SIG-M5 treated with dmso at 0.1 percent for 504 hours (cell line): ENCODE results near the gene DYRK1A.
"Not testable (repeated sequence)": the region's sequence is repeated elsewhere in the genome, so short reads cannot be mapped to it uniquely, and the experiment has no call there.

Experiments
- DNase-seq: peaks from one replicate; lab custom pipeline; 2025; ENCODE audit not compliant: unreplicated experiment; lab: John Stamatoyannopoulos, UW

Gene DYRK1A

DNA sequence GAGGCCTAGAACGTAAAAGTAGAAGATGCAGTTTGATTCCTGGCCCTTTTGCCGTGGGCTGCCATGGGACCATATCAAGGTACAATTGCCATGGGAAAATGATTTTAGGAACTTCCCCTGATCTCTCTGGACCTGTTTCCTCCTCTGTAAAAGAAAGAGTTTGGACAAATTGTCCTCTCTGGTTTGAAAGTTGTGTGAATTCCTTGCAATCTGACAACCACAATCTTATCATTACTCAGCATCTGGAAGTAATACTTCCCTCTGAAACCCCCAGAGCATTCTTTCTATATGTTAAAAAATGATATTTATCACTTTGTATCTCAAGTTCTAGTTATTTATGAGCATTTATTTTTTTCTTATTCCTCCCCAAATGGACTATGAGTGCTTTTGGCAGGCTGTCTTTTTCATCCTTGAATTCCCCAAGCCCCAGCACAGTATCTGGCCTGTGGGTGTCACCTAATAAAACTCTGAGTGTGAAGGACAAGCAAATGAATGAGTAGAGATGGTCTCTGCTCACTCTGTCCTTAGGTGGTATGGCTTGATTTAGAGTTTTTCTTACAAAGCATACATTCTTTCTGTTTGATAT lies 181.1 kb downstream of the DYRK1A start:
- no peak for DNase-seq

GRCh38 chr21:37548521-37548981 lies 182.0 kb downstream of the DYRK1A start:
- DNase-seq = no peak

- DNase-seq = not testable (repeated sequence)
Measured at GRCh38 chr21:37549730-37550129, 183.2 kb downstream of the DYRK1A start.

- no peak for DNase-seq
Measured at GRCh38 chr21:37550157-37550556, 183.6 kb downstream of the DYRK1A start.

DNA sequence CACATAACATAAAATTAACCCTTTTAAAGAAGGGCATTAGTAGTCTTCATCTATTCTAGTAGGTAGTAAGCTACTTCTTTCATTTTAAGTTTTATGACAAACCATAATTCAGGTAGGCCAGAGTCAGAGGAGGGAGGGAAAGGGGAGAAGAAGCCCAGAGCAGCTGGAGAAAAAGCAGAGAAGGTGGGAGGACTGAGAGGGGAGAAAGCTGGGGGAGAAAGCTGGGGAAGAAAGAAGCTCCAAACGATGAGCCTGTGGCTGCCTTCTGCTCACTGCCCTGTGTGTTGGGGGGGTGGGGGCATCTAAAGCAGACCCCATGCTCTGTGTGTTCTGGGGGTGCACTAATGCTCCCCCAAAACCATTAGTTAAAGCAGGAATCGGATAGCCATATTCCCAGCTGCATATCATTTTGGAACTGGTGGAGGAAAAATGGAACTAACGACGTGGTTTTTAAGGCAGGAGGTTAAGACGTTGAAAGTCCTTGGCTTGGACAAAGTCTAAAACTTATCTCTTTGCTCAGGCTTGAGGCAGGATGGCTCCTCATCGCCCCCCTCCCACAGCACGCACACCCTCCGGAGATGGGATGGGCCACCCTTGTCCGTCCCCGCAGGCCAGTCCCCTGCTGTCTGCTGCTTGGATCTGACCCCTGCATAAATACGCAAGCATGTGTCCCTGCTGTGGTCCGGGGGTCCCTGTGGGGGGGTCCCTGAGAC lies 184.2 kb downstream of the DYRK1A start:
- no peak for DNase-seq

DNA sequence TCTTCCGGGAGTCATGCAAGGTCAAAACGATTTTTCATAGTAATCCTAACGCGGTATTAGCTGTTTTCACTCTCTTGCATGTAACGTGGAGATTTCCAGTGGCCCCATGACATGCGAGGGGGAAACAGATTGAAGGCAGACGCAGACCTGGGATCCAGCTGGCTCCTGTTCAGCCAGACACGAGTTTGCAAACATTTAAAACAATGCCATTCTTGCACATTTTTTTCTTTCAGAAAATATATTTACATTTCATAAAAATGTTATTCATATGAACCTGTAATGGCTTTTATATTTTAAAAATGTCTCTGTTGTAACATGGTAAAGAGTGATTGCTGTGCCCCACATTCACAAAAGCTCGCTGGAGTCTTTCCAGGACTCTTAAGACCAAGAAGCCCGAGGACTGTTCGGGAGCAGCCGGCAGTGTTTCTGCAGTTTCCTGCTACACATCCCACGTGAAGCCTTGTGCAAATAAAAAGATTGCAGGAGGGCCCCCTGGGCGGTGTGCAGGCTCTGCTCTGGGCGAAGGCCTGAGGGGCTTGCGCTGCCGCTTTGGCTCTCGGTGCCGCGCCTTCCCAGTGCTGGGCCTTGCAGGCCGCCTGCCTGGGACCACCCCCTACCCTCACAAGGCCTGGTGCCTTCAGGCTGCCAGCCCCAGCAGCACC lies 184.9 kb downstream of the DYRK1A start:
- DNase-seq = no peak

GRCh38 chr21:37551993-37552355 lies 185.4 kb downstream of the DYRK1A start:
- no peak for DNase-seq

DNA sequence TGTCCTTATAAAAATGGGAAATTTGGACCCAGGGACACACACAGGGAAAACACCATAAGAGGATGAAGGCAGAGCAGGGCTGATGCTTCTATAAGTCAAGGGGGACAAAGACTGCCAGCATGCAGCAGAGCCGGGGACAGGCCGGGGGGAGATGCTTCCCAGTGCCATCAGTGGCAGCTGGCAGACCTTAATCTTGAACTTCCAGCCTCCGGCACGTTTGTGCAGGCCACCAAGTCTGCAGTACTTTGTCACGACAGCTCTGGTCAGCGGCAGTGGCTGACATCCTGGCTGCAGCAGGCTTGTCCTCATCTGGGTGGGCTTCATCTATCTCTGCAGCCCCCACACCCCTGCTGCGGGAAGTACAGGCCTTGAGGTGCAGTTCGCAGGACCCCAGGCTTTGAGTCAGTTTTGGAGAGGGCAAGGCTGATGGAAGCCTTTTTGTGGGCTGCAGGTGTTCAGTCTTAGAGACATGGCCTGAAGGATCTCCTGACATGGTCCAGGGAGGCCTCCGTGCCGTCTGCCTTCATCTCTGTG lies 186.0 kb downstream of the DYRK1A start:
- no peak for DNase-seq

GRCh38 chr21:37553078-37553481 lies 186.5 kb downstream of the DYRK1A start:
- DNase-seq = no peak

GRCh38 chr21:37554661-37555379 lies 188.2 kb downstream of the DYRK1A start:
- DNase-seq = no peak

GRCh38 chr21:37555672-37556261 lies 189.2 kb downstream of the DYRK1A start:
- no peak for DNase-seq

- no peak for DNase-seq
Measured at GRCh38 chr21:37557261-37557950, 190.8 kb downstream of the DYRK1A start.

- no peak for DNase-seq
Measured at GRCh38 chr21:37558676-37559211, 192.2 kb downstream of the DYRK1A start.

- DNase-seq = no peak
Measured at GRCh38 chr21:37560385-37560784, 193.8 kb downstream of the DYRK1A start.

DNA sequence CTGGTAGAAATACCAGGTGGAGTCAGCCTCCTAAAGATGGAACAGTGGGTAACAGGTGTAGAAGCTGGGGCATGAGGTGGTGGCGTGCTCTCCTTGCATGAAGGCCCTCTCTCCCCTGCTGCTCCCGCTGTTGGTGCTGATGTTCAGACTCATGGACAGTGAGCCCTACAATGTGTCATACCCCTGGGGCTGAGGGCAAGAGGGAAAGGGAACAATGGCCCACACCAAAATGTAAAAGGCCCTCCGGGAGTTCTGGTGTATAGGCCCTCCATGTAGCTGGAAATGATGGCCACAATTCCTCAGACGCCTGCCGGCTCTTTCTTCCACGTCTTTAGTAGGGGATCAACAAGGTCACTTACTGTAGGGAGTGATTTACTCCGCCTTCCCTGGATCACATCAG lies 194.9 kb downstream of the DYRK1A start:
- DNase-seq = no peak

- DNase-seq = no peak
Measured at GRCh38 chr21:37561941-37562919, 195.7 kb downstream of the DYRK1A start.

GRCh38 chr21:37562920-37563640 lies 196.5 kb downstream of the DYRK1A start:
- no peak for DNase-seq

DNA sequence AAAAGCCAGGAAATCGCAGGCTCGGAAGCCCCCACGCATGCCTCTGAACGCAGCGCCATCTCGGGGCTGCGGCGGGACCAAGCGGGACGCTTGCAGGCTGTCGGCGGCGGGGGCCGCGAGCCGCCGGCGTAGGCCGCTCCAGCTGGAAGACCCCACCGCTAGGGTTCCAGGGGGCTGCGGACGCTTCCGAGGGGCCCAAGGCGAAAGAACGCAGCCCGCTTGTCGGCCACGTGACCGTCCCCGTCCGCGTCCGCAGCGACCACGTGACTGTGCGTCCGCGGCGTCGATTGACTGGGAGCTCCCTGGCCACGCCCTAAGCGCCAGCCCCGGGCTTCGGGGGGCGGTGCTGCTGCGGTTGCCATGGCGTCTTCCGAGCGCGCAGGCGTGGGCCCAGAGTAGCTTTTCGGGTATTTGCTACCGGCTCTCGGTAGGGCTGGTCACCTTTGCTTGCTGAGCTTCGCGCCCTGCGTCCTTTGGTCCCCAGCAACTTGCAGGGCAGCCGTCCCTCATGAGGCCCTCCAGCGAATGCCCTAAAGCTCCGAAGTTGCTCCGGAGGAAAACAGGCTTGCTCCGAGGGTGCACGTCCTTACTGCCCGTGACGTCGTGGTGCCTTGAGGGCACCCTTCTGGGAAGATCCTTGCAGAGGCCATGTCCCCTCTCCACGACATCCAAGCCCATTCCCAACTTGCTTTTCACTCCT lies 197.2 kb downstream of the DYRK1A start:
- peak; percentile 91 for DNase-seq
